ENCODE measurements around the gene NDUFAF4.

NDUFAF4 gene

GRCh38 chr6:96940322-96940721, 42.6 kb upstream of the NDUFAF4 start:
- no peak overlapping the region for H4K91ac ChIP-seq (ENCODE audit: low read depth, low read length, poor library complexity)

GRCh38 chr6:96939007-96939805, 41.5 kb upstream of the NDUFAF4 start:
- H3K4ac ChIP-seq (ENCODE audit: low read length): no peak overlapping the region
- no peak overlapping the region for H3K4me3 ChIP-seq (ENCODE audit: low read length in 2 of 2)
- no peak overlapping the region for H3K18ac ChIP-seq (ENCODE audit: low read length)
- H4K91ac ChIP-seq (ENCODE audit: low read depth, low read length, poor library complexity): no peak overlapping the region
- H2BK15ac ChIP-seq (ENCODE audit: low read length): no peak overlapping the region
- no peak overlapping the region for H3K23ac ChIP-seq (ENCODE audit: low read depth, low read length, poor library complexity)
- no peak overlapping the region for H2BK12ac ChIP-seq (ENCODE audit: low read length)
- H3K4me1 ChIP-seq (ENCODE audit: control insufficient read depth in 2 of 2, insufficient read depth in 1 of 2, low read depth in 1 of 2, low read length in 2 of 2): no peaks in the 10 kb centered on the region
- no CpG with 5 or more reads among the region's 4 CpGs for WGBS, 2 donors (ENCODE audit: extremely low coverage in 2 of 2, insufficient read length in 2 of 2, insufficient replicate concordance in 1 of 2)
- DNase-seq (ENCODE audit: low spot score): no peak
- H2BK5ac ChIP-seq (ENCODE audit: low read length): no peak overlapping the region
- no peak overlapping the region for H3K14ac ChIP-seq (ENCODE audit: low read length)
- no peak overlapping the region for H2AK5ac ChIP-seq (ENCODE audit: low read depth, low read length)
- H4K8ac ChIP-seq (ENCODE audit: low read depth, low read length): no peak overlapping the region
- no peak overlapping the region for H3K9ac ChIP-seq (ENCODE audit: low read depth, low read length, poor library complexity)
- peak overlapping the region; percentile 44 for H2AFZ ChIP-seq (ENCODE audit: low read length)
- no peaks in the 10 kb centered on the region for H3K79me1 ChIP-seq (ENCODE audit: low read depth, low read length)
- H3K27ac ChIP-seq (replicated peaks; ENCODE audit: low read length): no peak overlapping the region
- H3K36me3 ChIP-seq (replicated peaks in 1 of 2; ENCODE audit: control insufficient read depth in 2 of 2, insufficient read depth in 2 of 2, low read length in 2 of 2): no peaks in the 10 kb centered on the region
- H2BK120ac ChIP-seq (ENCODE audit: low read depth, low read length): no peak overlapping the region
- H3K9me3 ChIP-seq (replicated peaks in 1 of 2; ENCODE audit: control insufficient read depth in 2 of 2, insufficient read depth in 1 of 2, low read depth in 1 of 2, low read length in 2 of 2): no peaks in the 10 kb centered on the region
- H3K4me2 ChIP-seq (ENCODE audit: insufficient read depth, low read length, poor library complexity, severe bottlenecking): no peak overlapping the region
- peaks cover 0 to 3% (median 0%) of the 10 kb centered on the region in 3 experiments for H3K27me3 ChIP-seq (ENCODE audit: control insufficient read depth in 3 of 3, insufficient read depth in 3 of 3, low read depth in 1 of 3, low read length in 3 of 3)

More at GRCh38 chr6:96940322-96940721, 42.6 kb upstream of the NDUFAF4 start:
- no peak overlapping the region for H2AK5ac ChIP-seq (ENCODE audit: low read depth, low read length)
- H2BK120ac ChIP-seq (ENCODE audit: low read depth, low read length): no peak overlapping the region
- no peak overlapping the region for H2AFZ ChIP-seq (ENCODE audit: low read length)
- H2BK15ac ChIP-seq (ENCODE audit: low read length): no peak overlapping the region
- H3K4me3 ChIP-seq (ENCODE audit: low read length in 2 of 2): no peak overlapping the region
- H3K14ac ChIP-seq (ENCODE audit: low read length): no peak overlapping the region
- no peak overlapping the region for H4K8ac ChIP-seq (ENCODE audit: low read depth, low read length)
- H3K23ac ChIP-seq (ENCODE audit: low read depth, low read length, poor library complexity): no peak overlapping the region
- H3K36me3 ChIP-seq (replicated peaks in 1 of 2; ENCODE audit: control insufficient read depth in 2 of 2, insufficient read depth in 2 of 2, low read length in 2 of 2): no peaks in the 10 kb centered on the region
- H3K79me1 ChIP-seq (ENCODE audit: low read depth, low read length): no peaks in the 10 kb centered on the region
- no peaks in the 10 kb centered on the region for H3K9me3 ChIP-seq (replicated peaks in 1 of 2; ENCODE audit: control insufficient read depth in 2 of 2, insufficient read depth in 1 of 2, low read depth in 1 of 2, low read length in 2 of 2)
- H3K27ac ChIP-seq (replicated peaks; ENCODE audit: low read length): no peak overlapping the region
- no peak for DNase-seq (ENCODE audit: low spot score)
- H3K4ac ChIP-seq (ENCODE audit: low read length): no peak overlapping the region
- no peak overlapping the region for H2BK5ac ChIP-seq (ENCODE audit: low read length)
- no peaks in the 10 kb centered on the region for H3K4me1 ChIP-seq (ENCODE audit: control insufficient read depth in 2 of 2, insufficient read depth in 1 of 2, low read depth in 1 of 2, low read length in 2 of 2)
- H3K18ac ChIP-seq (ENCODE audit: low read length): no peak overlapping the region
- peaks cover 0 to 3% (median 0%) of the 10 kb centered on the region in 3 experiments for H3K27me3 ChIP-seq (ENCODE audit: control insufficient read depth in 3 of 3, insufficient read depth in 3 of 3, low read depth in 1 of 3, low read length in 3 of 3)
- H2BK12ac ChIP-seq (ENCODE audit: low read length): no peak overlapping the region
- no peak overlapping the region for H3K4me2 ChIP-seq (ENCODE audit: insufficient read depth, low read length, poor library complexity, severe bottlenecking)
- H3K9ac ChIP-seq (ENCODE audit: low read depth, low read length, poor library complexity): no peak overlapping the region

DNA sequence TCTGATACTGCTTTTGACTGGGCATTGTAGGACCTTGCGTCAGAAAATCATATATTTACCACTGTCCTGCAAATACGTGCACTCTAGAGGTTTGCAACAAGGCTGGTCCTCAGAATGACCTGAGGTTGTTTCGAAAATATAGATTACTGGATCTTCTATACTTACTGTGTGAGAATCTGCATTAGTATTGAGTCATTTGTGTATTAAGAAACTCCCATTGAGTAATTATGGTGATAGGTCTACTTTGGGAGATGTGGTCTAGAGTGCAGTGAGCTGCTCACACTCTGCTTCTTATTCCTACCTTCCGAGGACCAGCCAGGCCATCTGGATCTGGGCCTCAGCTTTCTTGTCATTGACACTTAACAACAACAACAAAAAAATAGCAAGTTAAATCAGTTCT, 36.4 kb upstream of the NDUFAF4 start:
- Histone ChIP-seq H3K14ac (ENCODE audit: low read length) (no peak overlapping the region), H3K18ac (ENCODE audit: low read length) (no peak overlapping the region), H2AFZ (ENCODE audit: low read length) (no peak overlapping the region), H4K8ac (ENCODE audit: low read depth, low read length) (no peak overlapping the region), H2BK12ac (ENCODE audit: low read length) (no peak overlapping the region), H3K4ac (ENCODE audit: low read length) (no peak overlapping the region), H3K4me1 (ENCODE audit: control insufficient read depth in 2 of 2, insufficient read depth in 1 of 2, low read depth in 1 of 2, low read length in 2 of 2) (no peaks in the 10 kb centered on the region), H4K91ac (ENCODE audit: low read depth, low read length, poor library complexity) (no peak overlapping the region), H2BK5ac (ENCODE audit: low read length) (no peak overlapping the region), H3K4me3 (ENCODE audit: low read length in 2 of 2) (no peak overlapping the region), H2AK5ac (ENCODE audit: low read depth, low read length) (no peak overlapping the region), H2BK120ac (ENCODE audit: low read depth, low read length) (no peak overlapping the region), H3K9ac (ENCODE audit: low read depth, low read length, poor library complexity) (no peak overlapping the region), H3K79me1 (ENCODE audit: low read depth, low read length) (no peaks in the 10 kb centered on the region), H3K27ac (replicated peaks; ENCODE audit: low read length) (no peak overlapping the region), H2BK15ac (ENCODE audit: low read length) (no peak overlapping the region), H3K9me3 (replicated peaks in 1 of 2; ENCODE audit: control insufficient read depth in 2 of 2, insufficient read depth in 1 of 2, low read depth in 1 of 2, low read length in 2 of 2) (no peaks in the 10 kb centered on the region), H3K27me3 (ENCODE audit: control insufficient read depth in 3 of 3, insufficient read depth in 3 of 3, low read depth in 1 of 3, low read length in 3 of 3) (peaks cover 0 to 26% (median 0%) of the 10 kb centered on the region in 3 experiments), H3K4me2 (ENCODE audit: insufficient read depth, low read length, poor library complexity, severe bottlenecking) (no peak overlapping the region), H3K36me3 (replicated peaks in 1 of 2; ENCODE audit: control insufficient read depth in 2 of 2, insufficient read depth in 2 of 2, low read length in 2 of 2) (no peaks in the 10 kb centered on the region), H3K23ac (ENCODE audit: low read depth, low read length, poor library complexity) (no peak overlapping the region)
- WGBS, 2 donors (ENCODE audit: extremely low coverage in 2 of 2, insufficient read length in 2 of 2, insufficient replicate concordance in 1 of 2): no CpG with 5 or more reads among the region's 4 CpGs
- no peak for DNase-seq (ENCODE audit: low spot score)

DNA sequence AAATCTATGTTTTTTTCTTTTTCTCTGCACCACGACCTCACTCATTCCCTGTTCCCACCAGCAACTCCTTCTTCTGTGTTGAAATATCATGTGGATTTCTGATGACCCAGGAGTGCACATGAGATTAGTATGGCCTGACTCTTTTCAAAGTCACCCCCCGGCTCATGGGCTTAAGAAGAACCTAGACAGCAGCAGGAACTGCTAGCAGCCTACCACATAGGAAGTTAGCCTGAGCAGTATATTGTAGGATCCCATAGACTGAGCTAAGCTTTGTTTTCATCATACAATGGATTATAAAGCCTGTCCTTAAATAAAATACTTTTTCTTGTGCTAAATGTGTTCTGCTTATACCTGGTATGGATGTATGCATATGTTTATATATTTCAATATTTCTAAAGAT, 33.5 kb upstream of the NDUFAF4 start:
- no peak overlapping the region for H2BK15ac ChIP-seq (ENCODE audit: low read length)
- no peaks in the 10 kb centered on the region for H3K4me1 ChIP-seq (ENCODE audit: control insufficient read depth in 2 of 2, insufficient read depth in 1 of 2, low read depth in 1 of 2, low read length in 2 of 2)
- H3K27ac ChIP-seq (replicated peaks; ENCODE audit: low read length): no peak overlapping the region
- H4K91ac ChIP-seq (ENCODE audit: low read depth, low read length, poor library complexity): no peak overlapping the region
- no peak overlapping the region for H2BK120ac ChIP-seq (ENCODE audit: low read depth, low read length)
- WGBS, 2 donors (ENCODE audit: extremely low coverage in 2 of 2, insufficient read length in 2 of 2, insufficient replicate concordance in 1 of 2): no CpG with 5 or more reads among the region's 2 CpGs
- no peaks in the 10 kb centered on the region for H3K79me1 ChIP-seq (ENCODE audit: low read depth, low read length)
- H3K9ac ChIP-seq (ENCODE audit: low read depth, low read length, poor library complexity): no peak overlapping the region
- H2AK5ac ChIP-seq (ENCODE audit: low read depth, low read length): no peak overlapping the region
- no peak overlapping the region for H2AFZ ChIP-seq (ENCODE audit: low read length)
- no peak overlapping the region for H3K14ac ChIP-seq (ENCODE audit: low read length)
- H3K9me3 ChIP-seq (replicated peaks in 1 of 2; ENCODE audit: control insufficient read depth in 2 of 2, insufficient read depth in 1 of 2, low read depth in 1 of 2, low read length in 2 of 2): no peaks in the 10 kb centered on the region
- no peak overlapping the region for H3K23ac ChIP-seq (ENCODE audit: low read depth, low read length, poor library complexity)
- no peak overlapping the region for H2BK5ac ChIP-seq (ENCODE audit: low read length)
- DNase-seq (ENCODE audit: low spot score): no peak
- no peak overlapping the region for H4K8ac ChIP-seq (ENCODE audit: low read depth, low read length)
- H3K4me3 ChIP-seq (ENCODE audit: low read length in 2 of 2): no peak overlapping the region
- H3K4me2 ChIP-seq (ENCODE audit: insufficient read depth, low read length, poor library complexity, severe bottlenecking): no peak overlapping the region
- H2BK12ac ChIP-seq (ENCODE audit: low read length): no peak overlapping the region
- H3K27me3 ChIP-seq (ENCODE audit: control insufficient read depth in 3 of 3, insufficient read depth in 3 of 3, low read depth in 1 of 3, low read length in 3 of 3): peaks cover 0 to 46% (median 0%) of the 10 kb centered on the region in 3 experiments
- no peaks in the 10 kb centered on the region for H3K36me3 ChIP-seq (replicated peaks in 1 of 2; ENCODE audit: control insufficient read depth in 2 of 2, insufficient read depth in 2 of 2, low read length in 2 of 2)
- H3K4ac ChIP-seq (ENCODE audit: low read length): no peak overlapping the region
- H3K18ac ChIP-seq (ENCODE audit: low read length): no peak overlapping the region

Measured in neuronal stem cell (in vitro differentiated cells).